C4-2B (cell line): ENCODE results near the gene AGTRAP.

ENCODE experiments used
- CTCF ChIP-seq: fragments of 450-650 bp; conservative IDR thresholded peaks from 2 replicates; pipeline ENCODE4 v1.5.1; 2017; ENCODE audit warnings: mild to moderate bottlenecking
- ZFX ChIP-seq: fragments of 450-650 bp; IDR thresholded peaks from 2 replicates; pipeline ENCODE4 v1.6.1; 2017

GRCh38 chr1:11704691-11705475, 31.1 kb upstream of the AGTRAP start:
- no peak for TF ChIP-seq CTCF
- TF ChIP-seq ZFX: no peak
